Kidney (tissue), 14 donors: ENCODE measurements around the gene IRF5. TPM values are rescaled to one million over a fixed set of nuclear protein-coding genes. Genes with fewer than 3 reads are reported as not detected.
"Not testable (repeated sequence)": the region's sequence is repeated elsewhere in the genome, so short reads cannot be mapped to it uniquely, and the experiment has no call there.

Source experiments
- DNase-seq, 5 donors: peaks; one replicate each; pipeline ENCODE4 v3.0.0-alpha.2; 2013 to 2020
- FAIRE-seq: peaks from 2 replicates; lab custom pipeline; 2012; peaks lifted over from hg19 to GRCh38; lab: Jason Lieb, UNC
- H3K27ac ChIP-seq, 2 donors: one replicate each; pipeline ENCODE4 v1.7.0; 2013; ENCODE audit warnings: low read depth in 2 of 2, low read length in 2 of 2, inconsistent platforms in 1 of 2
- H3K27me3 ChIP-seq: one replicate; pipeline ENCODE4 v1.7.1; 2013; ENCODE audit warnings: low read length, inconsistent platforms; ENCODE audit not compliant: control insufficient read depth, insufficient read depth
- H3K36me3 ChIP-seq, 3 donors: one replicate each; pipeline versions ENCODE4 v1.7.0 to v1.7.1; 2013; ENCODE audit warnings: low read length in 3 of 3, control low read depth in 1 of 3, inconsistent platforms in 1 of 3; ENCODE audit not compliant: insufficient read depth in 3 of 3, control insufficient read depth in 2 of 3
- H3K4me1 ChIP-seq, 3 donors: one replicate each; pipeline versions ENCODE4 v1.7.0 to v1.7.1; 2013; ENCODE audit warnings: low read length in 3 of 3, inconsistent platforms in 1 of 3, low read depth in 1 of 3; ENCODE audit not compliant: control insufficient read depth in 2 of 3, insufficient read depth in 2 of 3
- H3K4me3 ChIP-seq, 3 donors: one replicate each; pipeline versions ENCODE4 v1.7.0 to v1.8.1; 2013; ENCODE audit warnings: low read length in 3 of 3, control low read depth in 1 of 3, inconsistent platforms in 1 of 3
- H3K9ac ChIP-seq, 3 donors: one replicate each; pipeline versions ENCODE4 v1.7.0 to v1.7.1; 2013; ENCODE audit warnings: low read length in 3 of 3, control low read depth in 1 of 3, inconsistent platforms in 1 of 3
- H3K9me3 ChIP-seq, 3 donors: one replicate each; pipeline versions ENCODE4 v1.7.0 to v1.7.1; 2013; ENCODE audit warnings: low read length in 3 of 3, control low read depth in 1 of 3, inconsistent platforms in 1 of 3; ENCODE audit not compliant: control insufficient read depth in 2 of 3, insufficient read depth in 1 of 3
- intact Hi-C: fragments of 100-400 bp; cut with DNase I; formaldehyde crosslinking; loops from one replicate; pipeline ENCODE4 v1.11.1; 2022
- polyA plus RNA-seq: library from polyadenylated mRNA; stranded (reverse); fragments of 350-450 nt; fragmentation: Illumina TruSeq; extraction: RNeasy Lipid Tissue Mini Kit (QIAGEN cat#74804); gene quantifications from one replicate; pipeline ENCODE4 v1.2.3, GENCODE V29; 2014; ENCODE audit warnings: low read depth, low replicate concordance; ENCODE audit not compliant: insufficient read depth
- total RNA-seq: library from RNA; stranded (reverse); fragmentation: NEBNext Ultra II Directional; extraction: Animal tissue kit (Norgen Biotek cat#: 25700); gene quantifications from one replicate; pipeline ENCODE4 v1.2.1, GENCODE V29; 2021
- TF ChIP-seq, protein P1 (sequence below): IDR thresholded peaks from 3 replicates; pipeline ENCODE4 v1.5.1; 2012; ENCODE audit warnings: mild to moderate bottlenecking, moderate library complexity, borderline replicate concordance; ENCODE audit not compliant: insufficient read depth; ENCODE audit errors: extremely low read depth
- donor health status: control.
- donor health status: control.
- donor health status: control.
- donor health status: control.
- donor health status: control.
- donor health status: DM: yes; HTN: yes; CAD: no.
- donor health status: Normal renal cell carcinoma (clear cell type).

The IRF5 gene
- total and polyA plus RNA-seq, 2 donors from 2014 or later = 13.0 to 27.1 TPM

DNA sequence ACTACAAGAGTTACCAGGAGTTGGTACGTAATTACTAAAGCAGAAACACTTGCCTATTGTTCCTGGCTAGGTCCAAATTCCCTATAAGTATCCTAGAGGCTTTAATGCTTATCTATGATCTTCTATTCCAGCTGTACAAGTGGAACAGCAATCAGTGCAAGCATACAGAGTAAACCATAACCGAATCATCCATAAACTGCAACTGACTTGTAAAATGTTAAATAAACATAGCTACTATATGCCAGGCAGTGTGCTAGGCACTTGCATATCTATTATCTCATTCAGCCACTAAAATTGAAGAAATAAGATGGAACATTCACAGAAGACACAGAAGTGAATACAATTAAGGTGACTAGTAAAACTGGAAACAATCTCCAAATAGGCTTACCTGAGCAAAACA is 55.7 kb downstream of the IRF5 start:
- Histone ChIP-seq H3K36me3 (peaks cover 0 to 26% (median 7%) of the 10 kb centered on the region in 3 donors), H3K27me3 (no peaks in the 10 kb centered on the region), H3K4me3 (no peak overlapping the region), H3K9ac (no peak overlapping the region), H3K9me3 (no peaks in the 10 kb centered on the region), H3K4me1 (no peaks in the 10 kb centered on the region), H3K27ac (no peak overlapping the region)
- intact Hi-C loops = no loop called here
- FAIRE-seq = no peak
- DNase-seq = no peak
- TF ChIP-seq, protein P1, sequence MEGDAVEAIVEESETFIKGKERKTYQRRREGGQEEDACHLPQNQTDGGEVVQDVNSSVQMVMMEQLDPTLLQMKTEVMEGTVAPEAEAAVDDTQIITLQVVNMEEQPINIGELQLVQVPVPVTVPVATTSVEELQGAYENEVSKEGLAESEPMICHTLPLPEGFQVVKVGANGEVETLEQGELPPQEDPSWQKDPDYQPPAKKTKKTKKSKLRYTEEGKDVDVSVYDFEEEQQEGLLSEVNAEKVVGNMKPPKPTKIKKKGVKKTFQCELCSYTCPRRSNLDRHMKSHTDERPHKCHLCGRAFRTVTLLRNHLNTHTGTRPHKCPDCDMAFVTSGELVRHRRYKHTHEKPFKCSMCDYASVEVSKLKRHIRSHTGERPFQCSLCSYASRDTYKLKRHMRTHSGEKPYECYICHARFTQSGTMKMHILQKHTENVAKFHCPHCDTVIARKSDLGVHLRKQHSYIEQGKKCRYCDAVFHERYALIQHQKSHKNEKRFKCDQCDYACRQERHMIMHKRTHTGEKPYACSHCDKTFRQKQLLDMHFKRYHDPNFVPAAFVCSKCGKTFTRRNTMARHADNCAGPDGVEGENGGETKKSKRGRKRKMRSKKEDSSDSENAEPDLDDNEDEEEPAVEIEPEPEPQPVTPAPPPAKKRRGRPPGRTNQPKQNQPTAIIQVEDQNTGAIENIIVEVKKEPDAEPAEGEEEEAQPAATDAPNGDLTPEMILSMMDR = no peak

GRCh38 chr7:128994560-128994959 is 56.8 kb downstream of the IRF5 start:
- H3K4me3 ChIP-seq, H3K4me1 ChIP-seq, H3K9ac ChIP-seq, H3K27ac ChIP-seq, FAIRE-seq, intact Hi-C loops, H3K27me3 ChIP-seq, H3K9me3 ChIP-seq: not testable (repeated sequence)
- peak in 3 of 5 donors; percentile 11 to 50 (median 36) for DNase-seq
- H3K36me3 ChIP-seq = peaks cover 2 to 25% (median 10%) of the 10 kb centered on the region in 3 donors

- Histone ChIP-seq H3K4me3 (no peak overlapping the region), H3K36me3 (peaks cover 5 to 22% (median 10%) of the 10 kb centered on the region in 3 donors), H3K9me3 (no peaks in the 10 kb centered on the region), H3K27ac (no peak overlapping the region), H3K27me3 (no peaks in the 10 kb centered on the region), H3K4me1 (no peaks in the 10 kb centered on the region), H3K9ac (no peak overlapping the region)
- intact Hi-C loops = no loop called here
- DNase-seq (no peak), FAIRE-seq (no peak)
- TF ChIP-seq, protein P1 = no peak
These were observed 59.5 kb downstream of the IRF5 start for GRCh38 chr7:128997181-128997580.

Other genes starting within 250 kb of the IRF5 start
- gene CALU, start 198.6 kb upstream of the IRF5 start, total RNA-seq = 75.1 TPM
- gene CALU, start 198.6 kb upstream of the IRF5 start, polyA plus RNA-seq = 32.9 TPM
- not detected for gene OPN1SW, start 162.1 kb upstream of the IRF5 start, total RNA-seq
- gene OPN1SW, start 162.1 kb upstream of the IRF5 start, polyA plus RNA-seq = not detected
- 4.2 TPM for gene CCDC136, start 146.0 kb upstream of the IRF5 start, total RNA-seq
- 1.4 TPM for gene CCDC136, start 146.0 kb upstream of the IRF5 start, polyA plus RNA-seq
- 12.2 TPM for gene FLNC, start 107.5 kb upstream of the IRF5 start, total RNA-seq
- gene FLNC, start 107.5 kb upstream of the IRF5 start, polyA plus RNA-seq = 2.8 TPM
- gene ATP6V1F, start 75.1 kb upstream of the IRF5 start, total RNA-seq = 161 TPM
- gene ATP6V1F, start 75.1 kb upstream of the IRF5 start, polyA plus RNA-seq = 684 TPM
- 44.6 TPM for gene KCP, start 27.2 kb upstream of the IRF5 start, total RNA-seq
- gene KCP, start 27.2 kb upstream of the IRF5 start, polyA plus RNA-seq = 7.7 TPM
- 35.7 TPM for gene TNPO3, start 117.2 kb downstream of the IRF5 start, total RNA-seq
- 20.1 TPM for gene TNPO3, start 117.2 kb downstream of the IRF5 start, polyA plus RNA-seq
- 54.9 TPM for gene TSPAN33, start 206.8 kb downstream of the IRF5 start, total RNA-seq
- gene TSPAN33, start 206.8 kb downstream of the IRF5 start, polyA plus RNA-seq = 316 TPM